HG02884 (cell line): ENCODE data around the gene GRB7.
"Not testable (repeated sequence)": the region's sequence is repeated elsewhere in the genome, so short reads cannot be mapped to it uniquely, and the experiment has no call there.

Experiments used
- ATAC-seq: cut with Tn5 transposase; IDR thresholded peaks from one replicate; pipeline ENCODE4 v1.9.1; 2021; ENCODE audit warnings: mild to moderate bottlenecking, moderate library complexity; ENCODE audit not compliant: unreplicated experiment

GRB7 gene

DNA sequence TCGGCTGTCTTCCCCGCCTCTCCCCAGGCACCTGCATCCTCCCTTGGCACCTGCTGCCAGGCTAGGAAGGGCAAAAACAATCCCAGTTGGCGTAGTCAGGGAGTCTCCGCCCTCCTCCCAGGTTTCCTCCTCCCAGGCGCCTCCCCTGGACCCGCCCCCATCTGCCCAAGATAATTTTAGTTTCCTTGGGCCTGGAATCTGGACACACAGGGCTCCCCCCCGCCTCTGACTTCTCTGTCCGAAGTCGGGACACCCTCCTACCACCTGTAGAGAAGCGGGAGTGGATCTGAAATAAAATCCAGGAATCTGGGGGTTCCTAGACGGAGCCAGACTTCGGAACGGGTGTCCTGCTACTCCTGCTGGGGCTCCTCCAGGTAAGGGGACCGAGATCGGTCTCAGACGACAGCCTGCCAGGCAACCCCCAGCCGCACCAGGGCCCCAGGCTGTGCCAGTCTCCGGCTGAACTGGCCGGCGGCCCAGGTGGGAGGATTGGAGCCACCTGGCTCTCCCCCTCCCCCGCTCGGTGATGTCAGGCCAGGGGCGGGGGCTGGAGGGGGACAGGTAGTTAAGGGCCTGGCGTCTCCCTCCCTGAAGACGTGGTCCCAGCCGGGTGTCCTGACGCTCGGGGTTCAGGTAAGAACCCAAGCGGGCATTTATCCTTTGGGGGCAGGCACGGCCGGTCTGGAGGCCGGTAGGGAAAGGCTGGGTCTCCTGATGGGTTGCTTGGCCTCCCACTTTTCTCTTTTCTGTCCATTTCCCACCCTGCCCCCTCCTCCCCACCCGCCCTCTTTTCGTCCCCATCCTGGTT, at the start of gene GRB7:
TSS of gene GRB7 (plus strand) at position 179 of the 808 bp plus-strand sequence. CDS start 4,364 bp downstream, outside the sequence.
- ATAC-seq = no peak

DNA sequence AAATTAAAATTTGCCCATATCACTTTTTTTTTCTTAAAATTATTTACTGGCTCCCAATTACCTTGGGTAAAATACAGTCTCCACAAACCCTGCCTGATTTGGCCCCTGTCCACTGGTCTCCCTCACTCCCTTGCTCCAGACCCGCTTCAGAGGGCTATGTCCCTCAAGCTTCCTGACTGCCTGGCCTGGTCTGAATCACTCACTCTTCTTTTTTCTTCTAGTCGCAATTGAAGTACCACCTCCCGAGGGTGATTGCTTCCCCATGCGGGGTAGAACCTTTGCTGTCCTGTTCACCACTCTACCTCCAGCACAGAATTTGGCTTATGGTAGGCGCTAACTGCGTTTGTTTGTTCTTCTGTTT, 49.3 kb upstream of the GRB7 start:
- no peak for ATAC-seq

DNA sequence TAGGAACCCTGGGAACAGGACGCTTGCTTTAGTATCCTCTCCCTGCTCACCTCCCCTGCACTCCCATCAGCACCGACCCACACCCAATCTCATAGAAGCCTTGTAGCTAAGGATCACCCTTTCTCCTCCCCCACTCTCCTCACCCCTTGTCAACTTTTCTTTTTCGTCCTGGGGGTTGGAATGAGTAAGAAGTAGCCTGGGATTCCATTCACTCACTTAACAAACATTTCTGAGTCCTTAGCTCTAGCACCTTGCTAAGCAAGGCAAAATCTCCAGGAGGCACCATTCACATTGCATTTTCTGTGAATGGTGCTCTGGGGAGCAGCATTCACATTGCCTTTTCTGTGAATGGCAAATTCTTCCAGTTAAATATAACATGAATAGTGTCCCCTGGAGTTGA, 48.8 kb upstream of the GRB7 start:
- no peak for ATAC-seq

DNA sequence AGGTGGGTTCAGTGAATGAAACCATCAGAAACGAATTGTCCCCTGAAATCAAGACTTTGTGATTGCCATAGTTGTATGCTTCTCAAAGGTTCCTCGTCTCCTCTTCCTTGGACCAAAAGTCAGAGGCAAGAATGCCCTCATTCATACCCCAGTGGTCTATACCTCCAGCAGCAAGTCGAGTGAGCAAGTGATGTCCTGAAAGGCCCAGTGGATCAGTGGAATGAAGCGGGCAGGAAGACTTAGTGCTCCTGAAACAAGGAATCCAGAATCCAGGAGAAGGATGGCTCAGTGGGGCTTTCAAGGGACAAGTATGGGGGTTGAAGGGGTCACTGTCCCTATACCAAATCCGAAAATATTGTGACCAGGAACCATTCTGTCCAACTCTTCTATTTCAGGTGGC, 43.1 kb upstream of the GRB7 start:
- no peak for ATAC-seq

DNA sequence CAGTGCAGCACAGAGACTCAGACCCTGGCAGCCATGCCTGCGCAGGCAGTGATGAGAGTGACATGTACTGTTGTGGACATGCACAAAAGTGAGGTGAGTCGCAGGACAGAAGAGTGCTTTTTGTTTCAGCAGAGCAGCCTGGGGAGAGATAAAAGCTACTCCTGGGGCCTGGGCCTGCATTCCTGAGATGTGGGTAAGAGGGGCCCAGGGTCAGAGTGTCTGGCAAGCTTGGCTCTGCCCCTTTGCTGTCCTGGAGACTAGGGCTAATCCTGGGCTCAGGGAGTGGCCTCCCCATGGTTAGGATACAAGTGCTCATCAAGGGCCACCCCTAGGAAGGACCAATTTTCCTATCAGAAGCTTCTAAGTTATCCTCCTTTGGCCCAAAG, 42.7 kb upstream of the GRB7 start:
- no peak for ATAC-seq

DNA sequence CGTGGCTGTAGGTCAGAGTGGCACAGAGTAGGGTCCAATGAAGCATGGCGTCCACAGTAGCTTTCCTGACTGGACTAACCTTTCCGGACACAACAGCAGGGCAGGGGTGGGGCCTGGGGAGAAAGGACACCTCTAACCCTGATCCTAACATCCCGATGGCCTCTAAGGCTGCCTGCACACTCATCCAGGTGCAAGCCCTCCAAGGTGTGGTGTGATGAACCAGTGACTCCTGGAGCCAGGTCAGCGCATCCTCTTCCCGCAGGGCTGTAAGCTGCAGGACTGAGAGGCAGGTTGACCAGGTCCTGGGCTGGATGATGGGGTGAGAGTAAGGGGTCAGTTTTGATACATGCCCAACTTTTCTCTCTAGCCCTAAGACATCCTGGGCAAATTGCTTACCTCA, 41.0 kb upstream of the GRB7 start:
- no peak for ATAC-seq

DNA sequence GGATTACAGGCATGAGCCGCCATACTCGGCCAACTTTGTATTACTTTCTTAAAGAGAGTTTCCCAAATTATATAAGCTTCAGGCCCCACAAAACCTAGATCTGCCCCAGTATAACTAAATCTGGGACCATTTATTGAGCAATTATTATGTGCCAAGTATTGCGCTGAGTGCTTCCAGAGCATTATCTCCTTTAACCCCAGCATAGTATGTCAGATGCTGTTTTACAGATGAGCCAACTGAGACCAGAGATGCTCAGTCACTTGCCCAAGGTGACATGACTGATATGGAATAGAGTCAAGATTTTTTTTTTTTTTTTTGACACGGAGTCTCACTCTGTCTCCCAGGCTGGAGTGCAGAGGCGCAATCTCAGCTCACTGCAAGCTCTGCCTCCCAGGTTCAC, 39.8 kb upstream of the GRB7 start:
- ATAC-seq = no peak

DNA sequence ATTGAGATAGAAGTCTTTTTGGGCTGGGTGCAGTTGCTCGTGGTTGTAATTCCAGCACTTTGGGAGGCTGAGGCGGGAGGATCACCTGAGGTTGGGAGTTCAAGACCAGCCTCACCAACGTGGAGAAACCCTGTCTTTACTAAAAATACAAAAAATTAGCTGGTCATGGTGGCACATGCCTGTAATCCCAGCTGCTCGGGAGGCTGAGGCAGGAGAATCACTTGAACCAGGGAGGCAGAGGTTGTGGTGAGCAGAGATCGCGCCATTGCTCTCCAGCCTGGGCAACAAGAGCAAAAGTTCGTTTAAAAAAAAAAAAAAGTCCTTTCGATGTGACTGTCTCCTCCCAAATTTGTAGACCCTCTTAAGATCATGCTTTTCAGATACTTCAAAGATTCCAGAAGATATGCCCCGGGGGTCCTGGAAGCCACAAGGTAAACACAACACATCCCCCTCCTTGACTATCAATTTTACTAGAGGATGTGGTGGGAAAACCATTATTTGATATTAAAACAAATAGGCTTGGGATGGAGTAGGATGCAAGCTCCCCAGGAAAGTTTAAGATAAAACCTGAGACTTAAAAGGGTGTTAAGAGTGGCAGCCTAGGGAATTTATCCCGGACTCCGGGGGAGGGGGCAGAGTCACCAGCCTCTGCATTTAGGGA, 38.5 kb upstream of the GRB7 start:
- ATAC-seq = not testable (repeated sequence)

DNA sequence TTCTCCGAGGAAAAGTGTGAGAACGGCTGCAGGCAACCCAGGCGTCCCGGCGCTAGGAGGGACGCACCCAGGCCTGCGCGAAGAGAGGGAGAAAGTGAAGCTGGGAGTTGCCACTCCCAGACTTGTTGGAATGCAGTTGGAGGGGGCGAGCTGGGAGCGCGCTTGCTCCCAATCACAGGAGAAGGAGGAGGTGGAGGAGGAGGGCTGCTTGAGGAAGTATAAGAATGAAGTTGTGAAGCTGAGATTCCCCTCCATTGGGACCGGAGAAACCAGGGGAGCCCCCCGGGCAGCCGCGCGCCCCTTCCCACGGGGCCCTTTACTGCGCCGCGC, 38.0 kb upstream of the GRB7 start, which contains the start of gene ERBB2:
TSS of gene ERBB2 (plus strand) at position 247 of the 330 bp plus-strand sequence. CDS start 175 bp downstream, outside the sequence.
- no peak for ATAC-seq

DNA sequence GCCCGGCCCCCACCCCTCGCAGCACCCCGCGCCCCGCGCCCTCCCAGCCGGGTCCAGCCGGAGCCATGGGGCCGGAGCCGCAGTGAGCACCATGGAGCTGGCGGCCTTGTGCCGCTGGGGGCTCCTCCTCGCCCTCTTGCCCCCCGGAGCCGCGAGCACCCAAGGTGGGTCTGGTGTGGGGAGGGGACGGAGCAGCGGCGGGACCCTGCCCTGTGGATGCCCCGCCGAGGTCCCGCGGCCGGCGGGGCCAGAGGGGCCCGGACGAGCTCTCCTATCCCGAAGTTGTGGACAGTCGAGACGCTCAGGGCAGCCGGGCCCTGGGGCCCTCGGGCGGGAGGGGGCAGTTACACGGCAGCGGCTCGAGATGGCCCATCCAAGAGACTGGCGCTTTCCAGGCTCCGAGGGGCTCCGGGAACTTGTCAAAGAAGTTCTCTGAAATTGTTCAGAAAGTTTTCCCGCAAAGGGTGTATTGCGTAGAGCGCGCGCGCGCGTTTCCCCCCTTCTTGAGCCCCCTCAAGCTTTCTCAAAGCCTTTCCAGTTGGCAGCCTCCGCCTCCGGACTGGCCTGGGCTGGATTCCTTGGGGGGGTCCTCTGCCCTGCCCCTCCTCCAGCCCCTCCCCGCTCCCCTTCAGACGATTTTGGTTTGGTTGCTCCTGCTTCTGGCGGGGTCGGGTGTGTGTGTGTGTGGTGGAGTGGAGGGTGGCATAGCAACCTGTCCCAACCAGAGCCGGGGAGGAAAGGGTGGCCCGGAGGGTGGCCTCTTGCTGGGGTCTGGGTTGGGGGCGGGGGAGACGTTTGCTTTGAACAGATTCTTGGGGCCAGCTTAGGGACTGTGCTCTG, 37.4 kb upstream of the GRB7 start:
- ATAC-seq = no peak

DNA sequence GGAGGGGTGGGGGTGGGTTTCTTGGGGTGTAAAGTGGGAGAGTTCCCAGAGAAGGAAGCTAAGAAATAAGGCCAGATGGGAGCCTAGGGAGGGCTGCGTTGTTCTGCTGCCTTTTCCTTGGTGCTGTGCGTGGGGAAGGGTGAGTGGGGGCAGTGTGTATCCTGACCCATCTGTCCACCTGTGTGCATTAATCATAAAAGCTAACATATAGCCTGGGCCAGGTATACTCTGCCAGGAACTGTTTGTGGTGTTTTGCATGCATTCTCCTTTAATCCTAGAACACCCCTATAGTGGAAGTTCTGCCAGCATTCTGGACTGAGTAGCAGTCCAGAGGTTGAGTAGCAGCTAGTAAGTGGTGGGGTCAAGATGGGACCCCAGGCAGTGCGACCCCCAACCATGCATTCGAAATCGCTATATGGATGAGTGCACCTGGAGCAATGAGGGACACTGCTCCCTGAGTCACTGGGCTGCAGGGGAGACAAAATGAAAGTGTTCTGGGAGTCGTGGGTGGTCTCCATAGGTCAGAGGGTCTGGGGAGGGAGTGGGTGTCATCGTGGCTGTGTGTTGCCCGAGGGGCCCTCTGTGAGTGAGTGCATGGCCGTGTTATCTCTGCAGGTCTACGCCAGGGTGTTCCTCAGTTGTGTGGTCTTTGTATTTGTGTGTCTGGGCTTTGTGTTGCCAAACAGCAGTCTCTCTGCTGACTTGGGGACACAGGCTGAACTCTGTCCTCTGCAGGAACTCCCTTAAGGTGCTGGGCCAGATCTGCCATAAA, 36.5 kb upstream of the GRB7 start:
- ATAC-seq = no peak

DNA sequence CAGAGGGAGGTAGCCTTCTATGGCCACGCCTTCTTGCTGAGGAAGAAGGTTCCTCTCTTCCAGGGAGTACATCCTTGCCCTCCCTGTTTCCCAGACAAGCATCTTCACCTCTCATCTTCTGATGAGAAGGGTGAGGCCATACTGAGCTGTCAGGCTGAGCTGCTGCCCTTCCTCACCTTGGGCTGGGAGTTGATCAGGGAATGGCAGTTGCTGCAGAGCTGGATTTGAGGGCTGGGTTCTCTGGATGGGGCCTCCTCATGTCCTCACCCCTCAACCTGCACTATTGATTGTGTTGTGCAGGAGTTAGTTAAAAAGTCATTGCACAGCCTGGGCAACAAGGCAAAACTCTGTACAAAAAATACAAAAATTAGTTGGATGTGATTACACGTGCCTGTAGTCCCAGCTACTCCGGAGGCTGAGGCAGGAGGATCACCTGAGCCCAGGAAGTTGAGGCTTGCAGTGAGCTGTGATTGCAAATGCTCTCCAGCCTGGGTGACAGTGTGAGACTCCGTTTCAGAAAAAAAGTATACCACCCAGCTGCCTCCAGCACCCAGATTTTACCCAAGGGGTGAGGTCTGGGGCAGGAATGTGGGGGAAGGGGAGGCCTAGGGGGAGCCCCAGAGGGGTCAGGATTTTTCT, 35.8 kb upstream of the GRB7 start:
- ATAC-seq = no peak

DNA sequence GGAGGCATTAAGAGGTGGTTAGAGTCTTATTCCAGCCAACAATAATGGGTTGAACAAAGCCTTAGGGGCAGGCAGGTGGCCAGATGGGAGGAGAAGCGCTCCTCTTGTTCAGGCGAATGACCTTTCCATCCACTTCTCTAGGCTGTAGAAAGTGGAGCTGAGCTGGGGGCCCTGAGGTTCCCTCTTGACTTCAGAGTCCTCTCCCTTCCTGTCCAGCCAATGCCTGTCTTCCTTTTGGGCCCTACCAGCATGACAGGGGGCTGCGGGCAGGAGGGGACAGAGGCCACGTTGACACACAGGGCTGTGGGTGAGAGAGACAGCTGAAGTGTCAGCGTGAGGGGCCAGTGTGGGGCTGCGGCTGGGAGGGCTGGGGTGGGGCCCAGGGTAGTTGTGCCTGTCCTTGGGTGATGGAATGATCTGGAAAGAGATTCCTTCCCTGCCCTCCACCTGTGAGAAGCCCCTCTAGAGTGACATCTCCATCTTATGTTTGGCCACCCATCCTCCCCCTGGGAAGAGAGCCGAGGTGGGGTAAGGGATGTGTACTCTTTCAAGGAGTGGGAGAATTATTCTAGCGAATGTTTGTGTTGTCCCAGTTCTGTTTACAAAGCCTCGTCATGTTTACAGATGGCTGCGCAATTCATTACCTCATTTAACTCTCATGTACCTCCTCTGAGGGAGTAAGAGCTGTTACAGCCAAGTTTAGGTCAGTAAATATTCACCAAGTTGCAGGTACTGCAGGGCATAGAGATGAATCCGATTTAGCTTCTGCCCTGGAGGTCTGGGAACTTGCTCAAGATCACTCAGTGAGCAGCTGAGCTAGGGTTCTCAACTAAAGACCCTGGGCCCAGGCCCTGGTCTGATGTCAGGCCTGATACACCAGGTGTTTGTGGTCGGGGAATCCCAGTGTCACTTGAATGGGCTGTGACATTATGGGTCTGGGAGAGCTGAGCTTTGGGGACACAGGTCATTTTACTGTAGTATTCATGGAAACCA, 34.5 kb upstream of the GRB7 start:
- no peak for ATAC-seq

DNA sequence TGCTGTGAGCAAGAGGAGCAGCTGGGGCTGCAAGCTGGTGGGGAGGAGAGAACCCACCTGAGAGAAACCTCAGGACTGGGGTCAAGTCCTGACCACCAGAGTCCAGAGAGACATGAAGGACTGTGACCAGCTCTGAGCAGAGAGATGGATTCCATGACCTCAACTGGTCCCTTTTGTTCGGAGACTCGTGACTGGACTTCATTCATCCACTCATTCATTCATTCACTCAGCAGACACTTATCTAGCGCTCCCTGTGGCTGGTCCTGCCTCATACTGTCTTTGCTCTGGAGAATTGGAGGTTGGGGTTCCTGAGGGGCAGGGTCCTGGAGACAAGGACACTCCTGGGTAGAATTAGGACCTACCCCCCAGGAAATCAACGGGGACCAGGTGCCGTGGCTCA, 33.8 kb upstream of the GRB7 start:
- ATAC-seq = no peak

DNA sequence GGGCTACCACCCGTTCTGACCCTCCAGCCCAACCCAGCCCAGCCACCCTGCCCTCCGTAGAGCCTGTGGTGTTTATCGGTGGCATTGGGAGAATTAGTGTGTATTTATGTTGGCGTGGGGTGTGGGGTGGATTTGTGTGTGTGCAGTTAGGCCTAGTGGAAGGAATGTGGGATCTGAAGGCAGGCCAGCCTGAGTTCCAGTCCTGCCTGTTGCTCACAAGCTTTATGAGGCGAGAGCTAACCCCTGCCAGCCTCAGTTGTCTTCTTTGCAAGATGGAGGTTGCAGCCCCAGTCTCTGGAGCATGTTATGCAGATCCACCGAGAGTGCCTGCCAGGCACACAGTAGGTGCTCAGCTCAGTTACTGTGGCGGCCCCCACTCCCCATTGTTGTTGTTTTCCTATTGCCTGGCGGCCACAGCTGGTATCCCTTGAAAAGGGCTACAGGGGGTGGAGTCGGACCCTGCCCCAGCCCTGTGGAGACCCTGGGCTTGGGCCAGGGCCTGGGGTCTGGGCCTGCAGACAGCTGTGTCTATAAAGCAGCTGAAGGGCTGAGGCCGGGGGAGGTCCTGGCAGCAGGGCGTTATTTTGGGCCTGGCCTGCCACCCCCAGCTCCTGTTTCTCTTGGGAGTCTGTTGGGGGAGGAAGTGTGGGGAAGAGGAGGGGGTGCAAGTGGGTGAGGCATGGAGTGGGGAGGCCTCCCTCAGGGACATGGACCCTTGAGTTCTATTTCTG, 32.8 kb upstream of the GRB7 start:
- no peak for ATAC-seq

DNA sequence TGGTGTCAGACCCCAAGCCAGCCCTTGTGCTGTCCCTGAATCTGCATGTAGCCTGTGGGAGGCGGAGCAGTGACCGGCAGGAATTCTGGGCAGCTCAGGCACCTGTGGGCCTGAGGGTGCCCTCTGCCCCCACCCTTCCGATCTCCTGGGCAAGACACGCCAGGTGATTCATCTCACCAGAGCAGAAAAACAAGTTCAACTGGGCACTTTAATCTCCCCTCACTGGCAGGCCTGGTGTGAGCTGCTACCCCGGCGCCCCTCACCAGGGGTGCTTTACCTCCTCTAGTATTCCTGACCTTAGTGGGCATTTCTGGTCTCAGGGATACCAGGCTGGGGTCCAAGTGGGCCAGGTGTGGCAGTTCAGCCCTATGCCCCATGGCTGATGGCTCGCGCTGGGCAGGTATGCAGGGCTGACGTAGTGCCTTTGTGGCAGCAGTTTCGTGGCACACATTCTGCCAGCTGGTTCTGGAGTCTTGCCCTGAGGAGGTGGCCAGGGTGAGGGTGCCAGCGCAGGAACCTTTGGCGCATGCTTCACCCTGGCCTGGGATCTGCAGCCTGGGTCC, 31.9 kb upstream of the GRB7 start:
- no peak for ATAC-seq

DNA sequence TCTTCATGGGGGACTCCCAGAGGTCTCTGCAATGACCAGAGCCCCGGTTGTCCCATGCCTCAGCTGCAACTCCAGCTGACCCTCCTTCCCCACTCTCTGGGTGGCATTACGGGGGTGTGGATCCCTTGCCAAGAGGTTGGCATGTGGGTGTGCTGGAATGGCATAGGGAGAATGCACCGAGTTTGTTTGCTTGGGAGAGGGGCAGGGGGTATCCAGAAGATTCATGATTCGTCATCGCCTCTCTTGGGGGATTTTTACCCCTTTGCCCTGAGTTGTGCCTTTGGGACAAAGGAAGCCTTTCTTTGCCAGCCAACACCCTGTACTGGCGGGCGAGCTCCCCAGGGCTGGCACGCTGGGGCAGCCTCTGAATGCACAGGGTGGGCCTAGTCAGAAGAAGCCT, 31.4 kb upstream of the GRB7 start:
- no peak for ATAC-seq

DNA sequence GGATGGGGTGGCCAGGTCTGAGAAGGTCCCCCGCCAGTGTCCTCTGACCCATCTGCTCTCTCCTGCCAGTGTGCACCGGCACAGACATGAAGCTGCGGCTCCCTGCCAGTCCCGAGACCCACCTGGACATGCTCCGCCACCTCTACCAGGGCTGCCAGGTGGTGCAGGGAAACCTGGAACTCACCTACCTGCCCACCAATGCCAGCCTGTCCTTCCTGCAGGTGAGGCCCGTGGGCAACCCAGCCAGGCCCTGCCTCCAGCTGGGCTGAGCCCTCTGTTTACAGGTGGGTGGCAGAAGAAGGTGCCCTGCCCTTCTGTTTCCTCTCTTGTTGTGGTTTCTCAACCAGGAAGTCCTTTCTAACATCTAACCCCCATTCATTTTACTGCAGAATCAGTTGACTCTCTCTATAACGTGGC, 30.8 kb upstream of the GRB7 start:
- no peak for ATAC-seq
